Hepatocyte (in vitro differentiated cells): Measurements from ENCODE around the gene PLPP7.

Source experiments
- EZH2 ChIP-seq: fragments of 200-600 bp; sonication (generic); IDR thresholded peaks from 2 replicates; pipeline ENCODE4 v1.6.1; 2016; ENCODE audit warnings: antibody characterized with exemption, mild to moderate bottlenecking, borderline replicate concordance
- EZH2phosphoT487 ChIP-seq: fragments of 200-600 bp; sonication (generic); IDR thresholded peaks from one replicate; pipeline ENCODE4 v1.6.1; 2018; ENCODE audit warnings: antibody characterized with exemption, mild to moderate bottlenecking, low read depth, moderate library complexity; ENCODE audit not compliant: unreplicated experiment, severe bottlenecking
- TF ChIP-seq, protein P1 (sequence below): fragments of 200-600 bp; sonication (generic); IDR thresholded peaks from 2 replicates; pipeline ENCODE4 v1.5.1; 2016; ENCODE audit warnings: antibody characterized with exemption, mild to moderate bottlenecking; ENCODE audit not compliant: poor library complexity

DNA sequence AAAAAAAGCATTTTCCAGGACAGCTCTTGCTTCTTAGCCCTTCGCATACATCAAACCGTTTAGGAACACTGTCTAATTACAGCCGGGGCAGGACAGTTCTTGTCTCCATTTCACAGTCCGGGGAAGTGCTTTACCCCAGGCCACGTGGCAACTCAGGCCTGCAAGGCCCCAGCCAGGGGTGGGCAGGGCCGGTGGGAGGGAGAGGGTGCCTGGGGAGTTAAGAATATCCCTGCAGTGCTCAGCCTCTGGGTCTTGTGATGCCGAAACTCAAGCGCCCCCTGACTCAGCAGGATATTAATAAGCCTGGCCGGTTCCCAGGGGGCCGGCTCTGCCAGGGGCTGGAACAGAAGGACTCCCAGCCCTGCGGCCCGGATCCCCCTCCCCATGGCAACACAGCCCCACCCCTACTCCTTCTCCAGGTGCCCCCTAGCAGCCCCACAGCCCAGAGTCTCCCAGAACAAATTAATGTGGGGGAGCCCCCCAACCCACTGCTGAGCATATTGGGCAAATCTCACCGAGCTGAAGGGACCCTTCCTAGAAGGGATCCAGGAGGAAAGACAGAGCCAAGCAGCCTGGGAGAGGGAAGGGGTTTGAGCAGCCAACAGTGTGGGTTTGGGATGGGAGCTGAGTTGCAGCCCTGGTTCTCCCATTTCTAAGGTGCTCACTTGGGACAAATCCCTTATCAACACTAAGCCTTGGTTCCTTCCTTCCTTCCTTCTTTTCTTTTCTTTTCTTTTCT, 45.3 kb downstream of the PLPP7 start:
- TF ChIP-seq, protein P1, sequence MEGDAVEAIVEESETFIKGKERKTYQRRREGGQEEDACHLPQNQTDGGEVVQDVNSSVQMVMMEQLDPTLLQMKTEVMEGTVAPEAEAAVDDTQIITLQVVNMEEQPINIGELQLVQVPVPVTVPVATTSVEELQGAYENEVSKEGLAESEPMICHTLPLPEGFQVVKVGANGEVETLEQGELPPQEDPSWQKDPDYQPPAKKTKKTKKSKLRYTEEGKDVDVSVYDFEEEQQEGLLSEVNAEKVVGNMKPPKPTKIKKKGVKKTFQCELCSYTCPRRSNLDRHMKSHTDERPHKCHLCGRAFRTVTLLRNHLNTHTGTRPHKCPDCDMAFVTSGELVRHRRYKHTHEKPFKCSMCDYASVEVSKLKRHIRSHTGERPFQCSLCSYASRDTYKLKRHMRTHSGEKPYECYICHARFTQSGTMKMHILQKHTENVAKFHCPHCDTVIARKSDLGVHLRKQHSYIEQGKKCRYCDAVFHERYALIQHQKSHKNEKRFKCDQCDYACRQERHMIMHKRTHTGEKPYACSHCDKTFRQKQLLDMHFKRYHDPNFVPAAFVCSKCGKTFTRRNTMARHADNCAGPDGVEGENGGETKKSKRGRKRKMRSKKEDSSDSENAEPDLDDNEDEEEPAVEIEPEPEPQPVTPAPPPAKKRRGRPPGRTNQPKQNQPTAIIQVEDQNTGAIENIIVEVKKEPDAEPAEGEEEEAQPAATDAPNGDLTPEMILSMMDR: no peak
- no peak for TF ChIP-seq EZH2
- TF ChIP-seq EZH2phosphoT487: no peak
